GM12878 (cell line): ENCODE data around the gene PIK3C3. TPM values are rescaled to one million over a fixed set of nuclear protein-coding genes. Genes with fewer than 3 reads are reported as not detected.

Experiments
- ATF7 ChIP-seq: fragments of 450-650 bp; IDR thresholded peaks from 2 replicates; pipeline ENCODE4 v1.6.1; 2016; ENCODE audit warnings: low read depth, mild to moderate bottlenecking
- ETV6 ChIP-seq, 2 experiments: fragments of 450-650 bp in 1 of 2; IDR thresholded peaks in 1 of 2; conservative IDR thresholded peaks in 1 of 2; 2 replicates each; pipeline ENCODE4 v1.6.1; 2014; ENCODE audit warnings: antibody characterized with exemption in 1 of 2, borderline replicate concordance in 1 of 2, low read depth in 1 of 2, mild to moderate bottlenecking in 1 of 2, moderate library complexity in 1 of 2
- FOS ChIP-seq: IDR thresholded peaks from 3 replicates; pipeline ENCODE4 v1.6.1; 2011; ENCODE audit warnings: borderline replicate concordance; ENCODE audit not compliant: insufficient read length; ENCODE audit errors: extremely low read depth
- FOXM1 ChIP-seq: IDR thresholded peaks from 2 replicates; pipeline ENCODE4 v1.6.1; 2012; ENCODE audit warnings: low read depth, mild to moderate bottlenecking, inconsistent platforms, low read length, moderate library complexity
- KDM1A ChIP-seq: fragments of 200-600 bp; sonication (generic); IDR thresholded peaks from 2 replicates; pipeline ENCODE4 v1.6.1; 2016; ENCODE audit warnings: borderline replicate concordance
- MEF2B ChIP-seq: fragments of 450-650 bp; IDR thresholded peaks from 2 replicates; pipeline ENCODE4 v1.6.1; 2018; ENCODE audit warnings: mild to moderate bottlenecking, moderate library complexity; ENCODE audit not compliant: partially characterized antibody, poor library complexity, severe bottlenecking
- MYC ChIP-seq: IDR thresholded peaks from 2 replicates; pipeline ENCODE4 v1.6.1; 2011; ENCODE audit warnings: mild to moderate bottlenecking, low read length, moderate library complexity, inconsistent platforms; ENCODE audit not compliant: insufficient read depth, insufficient replicate concordance, insufficient read length, severe bottlenecking
- NFYA ChIP-seq: IDR thresholded peaks from 2 replicates; pipeline ENCODE4 v1.6.1; 2011; ENCODE audit warnings: low read depth, mild to moderate bottlenecking, low read length, improper control_type of control experiment, borderline replicate concordance
- NFYB ChIP-seq: IDR thresholded peaks from 2 replicates; pipeline ENCODE4 v1.6.1; 2011; ENCODE audit warnings: low read depth, mild to moderate bottlenecking, low read length, improper control_type of control experiment, moderate library complexity; ENCODE audit not compliant: insufficient read depth
- PAX5 ChIP-seq: IDR thresholded peaks from 2 replicates; pipeline ENCODE4 v1.6.1; 2011; ENCODE audit warnings: low read depth, low read length, borderline replicate concordance
- PBX3 ChIP-seq: IDR thresholded peaks from 2 replicates; pipeline ENCODE4 v1.6.1; 2011; ENCODE audit warnings: mild to moderate bottlenecking, low read depth, low read length, moderate library complexity; ENCODE audit not compliant: insufficient replicate concordance
- RAD51 ChIP-seq: fragments of 450-650 bp; IDR thresholded peaks from 2 replicates; pipeline ENCODE4 v1.6.1; 2016; ENCODE audit warnings: moderate library complexity, mild to moderate bottlenecking, inconsistent platforms
- RUNX3 ChIP-seq: IDR thresholded peaks from 2 replicates; pipeline ENCODE4 v1.6.1; 2012; ENCODE audit warnings: low read length, inconsistent platforms
- SKIL ChIP-seq: fragments of 450-650 bp; IDR thresholded peaks from 2 replicates; pipeline ENCODE4 v1.6.1; 2017; ENCODE audit warnings: mild to moderate bottlenecking, low read depth, inconsistent platforms; ENCODE audit not compliant: poor library complexity, severe bottlenecking
- SMAD5 ChIP-seq: IDR thresholded peaks from 2 replicates; pipeline ENCODE4 v1.6.1; 2016; ENCODE audit warnings: antibody characterized with exemption, low read depth
- SMARCA5 ChIP-seq: fragments of 450-650 bp; IDR thresholded peaks from 2 replicates; pipeline ENCODE4 v1.6.1; 2017; ENCODE audit warnings: mild to moderate bottlenecking
- SREBF1 ChIP-seq: IDR thresholded peaks from 2 replicates; pipeline ENCODE4 v1.6.1; 2012; ENCODE audit warnings: mild to moderate bottlenecking, low read length
- SUZ12 ChIP-seq: fragments of 200-600 bp; sonication (generic); IDR thresholded peaks from one replicate; pipeline ENCODE4 v1.6.1; 2018; ENCODE audit warnings: antibody characterized with exemption, mild to moderate bottlenecking; ENCODE audit not compliant: unreplicated experiment
- ZBED1 ChIP-seq: IDR thresholded peaks from 2 replicates; pipeline ENCODE4 v1.6.1; 2016; ENCODE audit warnings: borderline replicate concordance
- ZBTB4 ChIP-seq: fragments of 450-650 bp; formaldehyde crosslinking; IDR thresholded peaks from 2 replicates; pipeline ENCODE4 v1.4.0; 2022; ENCODE audit warnings: mild to moderate bottlenecking, moderate library complexity
- polyA plus RNA-seq, 11 experiments: library from polyadenylated mRNA; depleted of rRNA in 4 of 11; unstranded in 6 of 11; stranded (reverse) in 5 of 11; fragments of >200 nt; fragmentation: Nextera tagmentation in 4 of 11; fragmentation: Illumina TruSeq in 1 of 11; extraction: Ambion mirVana in 4 of 11; extraction: Trizol in 1 of 11; gene quantifications; 1 replicate in 1 of 11; 2 replicates in 10 of 11; pipeline versions ENCODE4 v1.2.1 to v1.2.3, GENCODE V29; 2011 to 2016; ENCODE audit warnings: inconsistent platforms in 2 of 11, missing spikeins in 2 of 11, low read depth in 1 of 11
- total RNA-seq, 4 experiments: library from RNA; depleted of rRNA in 3 of 4; stranded (reverse); fragments of >200 nt in 3 of 4; fragmentation: Illumina TruSeq in 1 of 4; extraction: Trizol in 1 of 4; gene quantifications; 2 replicates each; pipeline versions ENCODE4 v1.2.1 to v1.2.3, GENCODE V29; 2013 to 2021
- TF ChIP-seq, protein P1 (sequence below): IDR thresholded peaks from 2 replicates; pipeline ENCODE4 v1.6.1; 2012; ENCODE audit warnings: low read depth, low read length, improper control_type of control experiment
- TF ChIP-seq, protein P2 (sequence below): IDR thresholded peaks from 2 replicates; pipeline ENCODE4 v1.6.1; 2012; ENCODE audit warnings: low read depth, low read length, improper control_type of control experiment

The PIK3C3 gene
- total and polyA plus RNA-seq, 10 of the 15 experiments (the other 5 are each of a cell fraction or from before 2014, with no cell fraction given) = 14.4 to 131 (median 32.4) TPM

DNA sequence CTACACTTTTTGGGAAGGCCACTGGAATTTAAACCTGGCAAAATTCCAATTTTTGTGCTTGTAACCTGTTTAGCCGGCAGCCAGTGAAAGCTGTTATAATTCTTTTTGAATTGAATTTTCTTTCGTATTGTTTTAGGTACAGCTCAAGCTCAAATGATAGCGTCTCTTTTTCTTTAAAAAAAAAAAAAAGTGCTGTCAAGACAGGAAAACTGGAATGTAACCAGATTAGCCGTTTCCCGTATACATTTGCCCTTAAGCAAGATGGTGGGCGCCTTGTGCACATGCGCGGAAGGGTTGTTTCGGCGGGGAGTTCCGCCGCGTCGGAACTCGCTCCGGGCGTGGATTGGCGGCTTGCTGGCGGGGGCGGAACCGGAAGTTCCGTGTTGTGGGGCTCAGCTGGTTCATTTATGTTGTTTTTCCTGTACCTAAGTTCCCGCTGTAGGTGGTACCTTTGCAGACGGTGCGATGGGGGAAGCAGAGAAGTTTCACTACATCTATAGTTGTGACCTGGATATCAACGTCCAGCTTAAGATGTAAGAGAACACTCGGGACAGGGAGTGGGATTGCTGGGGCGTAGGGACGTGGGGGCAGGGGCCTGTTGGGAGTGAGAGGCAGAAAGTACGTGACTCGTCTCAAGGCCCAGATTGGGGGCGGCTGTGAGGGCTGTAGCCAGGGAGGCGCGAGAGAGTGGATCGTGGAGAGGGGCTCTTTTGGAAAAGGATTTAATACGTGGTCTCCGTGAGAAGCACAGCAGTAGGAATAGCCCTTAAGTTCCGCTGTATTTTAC lies at the start of gene PIK3C3 (continued):
- TF ChIP-seq SMAD5 = 0 out of 2 replicates have a peak, but pooled peaks have one; percentile 28
- no peak for TF ChIP-seq ZBTB4
- TF ChIP-seq KDM1A = no peak
- TF ChIP-seq MYC = no peak
- TF ChIP-seq FOXM1 = no peak
- TF ChIP-seq RAD51 = no peak
- no peak; the same call in 1 of the 2 replicates for TF ChIP-seq ZBED1
- TF ChIP-seq, protein P1, sequence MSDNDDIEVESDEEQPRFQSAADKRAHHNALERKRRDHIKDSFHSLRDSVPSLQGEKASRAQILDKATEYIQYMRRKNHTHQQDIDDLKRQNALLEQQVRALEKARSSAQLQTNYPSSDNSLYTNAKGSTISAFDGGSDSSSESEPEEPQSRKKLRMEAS = no peak
- no peak for TF ChIP-seq MEF2B
- TF ChIP-seq SMARCA5 = no peak
- TF ChIP-seq SKIL = no peak
- TF ChIP-seq RUNX3 = no peak
- no peak for TF ChIP-seq ETV6 (conservative IDR thresholded peaks at IDR 0.05 in 1 of 2, IDR thresholded peaks at IDR 0.05 in 1 of 2; ENCODE audit: borderline replicate concordance in 1 of 2, low read depth in 1 of 2)
- TF ChIP-seq FOS = no peak
- no peak for TF ChIP-seq SUZ12
- TF ChIP-seq, protein P2, sequence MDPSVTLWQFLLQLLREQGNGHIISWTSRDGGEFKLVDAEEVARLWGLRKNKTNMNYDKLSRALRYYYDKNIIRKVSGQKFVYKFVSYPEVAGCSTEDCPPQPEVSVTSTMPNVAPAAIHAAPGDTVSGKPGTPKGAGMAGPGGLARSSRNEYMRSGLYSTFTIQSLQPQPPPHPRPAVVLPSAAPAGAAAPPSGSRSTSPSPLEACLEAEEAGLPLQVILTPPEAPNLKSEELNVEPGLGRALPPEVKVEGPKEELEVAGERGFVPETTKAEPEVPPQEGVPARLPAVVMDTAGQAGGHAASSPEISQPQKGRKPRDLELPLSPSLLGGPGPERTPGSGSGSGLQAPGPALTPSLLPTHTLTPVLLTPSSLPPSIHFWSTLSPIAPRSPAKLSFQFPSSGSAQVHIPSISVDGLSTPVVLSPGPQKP = peak; percentile 64
- no peak for TF ChIP-seq PBX3
- TF ChIP-seq PAX5 = no peak
- peak; percentile 94 for TF ChIP-seq NFYB
- TF ChIP-seq ATF7 = 0 out of 2 replicates have a peak, but pooled peaks have one; percentile 26
- no peak for TF ChIP-seq NFYA
- no peak for TF ChIP-seq SREBF1
